Inferior parietal cortex (tissue), 1 donor: ENCODE measurements around the gene F13A1.
"Not testable (repeated sequence)": the region's sequence is repeated elsewhere in the genome, so short reads cannot be mapped to it uniquely, and the experiment has no call there.

Source experiments
- DNase-seq: peaks from one replicate; pipeline ENCODE4 v3.0.0-alpha.2; 2016; ENCODE audit errors: extremely low spot score

Gene F13A1

GRCh38 chr6:6317825-6318733 lies 2.4 kb downstream of the F13A1 start:
- peak; percentile 57 for DNase-seq

DNA sequence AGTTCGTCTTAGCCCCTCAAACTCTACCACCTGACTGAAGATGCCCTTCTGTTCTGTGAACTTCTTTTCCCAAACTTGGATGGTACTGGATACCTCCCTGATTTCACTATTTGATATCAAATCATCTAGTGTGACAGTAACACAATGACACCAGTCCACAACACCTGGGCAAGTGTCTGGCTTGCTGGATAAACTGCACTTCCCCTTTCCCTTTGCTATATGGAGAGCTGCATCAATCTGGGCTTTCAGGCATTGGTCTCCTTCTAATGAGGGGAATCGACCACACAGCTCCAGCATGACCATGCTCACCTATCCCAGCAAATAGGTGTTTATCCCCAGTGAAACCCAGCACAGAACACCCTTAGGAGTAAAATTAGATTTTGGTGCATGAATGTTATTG lies 3.1 kb downstream of the F13A1 start:
- no peak for DNase-seq

DNA sequence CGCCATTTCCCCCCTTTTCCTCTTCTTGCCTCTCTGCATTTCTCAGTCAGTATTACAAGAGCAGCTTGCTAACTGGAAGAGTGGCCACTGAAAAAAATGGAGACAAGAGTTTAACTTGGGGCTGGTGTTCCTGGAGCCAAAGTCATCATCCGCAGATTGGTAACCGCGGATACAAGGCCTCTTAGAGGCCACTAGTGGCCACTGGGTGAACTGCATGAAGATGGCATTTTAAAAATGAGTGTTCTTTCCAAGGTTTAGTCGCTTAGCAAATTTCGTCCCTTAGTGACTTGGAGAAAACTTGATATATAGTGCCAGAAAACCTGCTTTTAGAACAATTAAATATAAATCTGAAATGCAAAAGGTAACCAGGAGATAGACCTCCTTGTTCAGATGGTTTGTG lies 4.8 kb downstream of the F13A1 start:
- peak; percentile 83 for DNase-seq

GRCh38 chr6:6314596-6314995 lies 5.9 kb downstream of the F13A1 start:
- DNase-seq = no peak

DNA sequence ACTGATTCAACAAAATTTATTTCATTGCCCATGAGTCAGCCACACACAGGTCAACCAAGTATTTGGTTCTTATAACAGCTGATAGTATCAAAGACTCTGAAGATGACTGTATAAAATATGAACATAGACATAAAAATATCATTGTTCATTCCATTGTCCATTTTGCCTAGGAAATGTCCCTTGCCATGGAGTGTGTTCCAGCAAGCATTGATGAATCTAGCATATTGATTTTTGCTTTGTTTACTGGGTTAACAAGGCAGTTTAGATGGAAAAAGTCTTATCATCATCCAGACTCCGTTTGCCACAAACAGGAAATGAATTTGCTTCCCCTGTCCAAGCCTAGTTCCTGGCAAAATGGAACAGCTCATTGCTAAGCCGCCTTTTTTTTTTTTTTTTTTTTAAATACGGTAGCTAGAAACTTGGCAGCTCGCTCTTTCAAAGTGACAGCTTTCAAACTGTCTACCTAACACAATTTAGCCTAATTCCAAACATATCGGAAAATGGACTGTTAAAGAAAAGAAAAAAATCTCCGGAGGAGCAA lies 7.5 kb downstream of the F13A1 start:
- no peak for DNase-seq

GRCh38 chr6:6305575-6305974 lies 14.9 kb downstream of the F13A1 start:
- DNase-seq = no peak

- DNase-seq = not testable (repeated sequence)
Measured at GRCh38 chr6:6300383-6300782, 20.1 kb downstream of the F13A1 start.

GRCh38 chr6:6293317-6293716 lies 27.1 kb downstream of the F13A1 start:
- DNase-seq = no peak

DNA sequence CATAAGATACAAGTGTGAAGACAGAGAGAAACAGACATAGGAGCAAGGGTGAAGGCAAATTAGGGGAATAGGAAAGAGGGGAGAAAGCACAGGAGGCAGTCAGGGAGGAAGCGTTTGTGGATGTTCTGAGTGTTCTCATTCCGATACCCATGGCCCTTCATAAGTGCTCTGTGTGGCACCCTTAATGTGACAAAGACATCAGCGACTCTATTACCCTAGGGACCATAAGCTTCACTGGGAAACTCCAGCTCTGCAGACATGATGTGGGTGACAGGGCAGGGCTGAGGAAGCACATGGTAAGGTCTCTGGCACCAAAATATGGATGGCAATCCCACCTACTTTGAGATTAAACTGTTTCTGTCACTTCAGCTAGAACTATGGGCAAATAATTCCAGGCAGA lies 33.0 kb downstream of the F13A1 start:
- no peak for DNase-seq

GRCh38 chr6:6285679-6286078 lies 34.8 kb downstream of the F13A1 start:
- DNase-seq = no peak

GRCh38 chr6:6284221-6284966 lies 36.1 kb downstream of the F13A1 start:
- DNase-seq = no peak

DNA sequence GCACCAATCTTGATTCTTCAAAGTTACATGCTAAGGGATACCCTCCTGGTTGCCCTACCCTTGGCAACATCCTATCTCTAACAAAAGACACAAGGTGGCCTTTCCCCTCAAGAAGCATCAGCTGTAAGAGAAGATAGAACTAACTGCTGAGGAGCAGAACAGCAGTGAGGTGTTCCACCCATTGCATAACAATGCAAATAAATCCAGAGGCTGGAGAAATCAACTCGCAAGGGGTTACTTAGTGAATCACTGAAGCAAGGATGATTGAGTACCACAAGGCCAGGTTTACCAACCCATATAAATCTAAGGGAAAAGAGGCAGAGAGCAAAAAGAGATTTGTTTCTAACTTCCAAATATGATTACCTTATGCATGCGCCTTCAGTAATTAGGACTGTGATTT lies 36.7 kb downstream of the F13A1 start:
- DNase-seq = peak; percentile 6

- no peak for DNase-seq
Measured at GRCh38 chr6:6282716-6283115, 37.7 kb downstream of the F13A1 start.

DNA sequence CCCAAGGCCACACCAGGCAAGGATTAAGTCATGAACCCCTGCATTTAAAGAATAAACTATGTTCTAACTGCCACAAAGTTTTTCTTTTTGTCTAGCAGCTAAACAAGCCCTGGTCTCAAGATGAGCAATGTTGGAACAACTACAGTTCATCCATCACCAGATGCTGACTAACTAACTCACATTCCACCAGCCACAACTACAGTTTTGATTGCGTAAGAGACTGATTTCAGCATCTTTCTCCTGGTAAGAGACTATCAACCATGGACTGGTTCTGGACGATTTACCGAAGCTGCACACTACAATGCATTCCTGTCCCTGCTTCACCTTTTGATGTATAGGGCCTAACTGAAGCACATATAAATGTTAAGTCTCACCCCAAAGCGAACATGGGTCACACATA lies 43.0 kb downstream of the F13A1 start:
- DNase-seq = no peak

GRCh38 chr6:6270948-6271535 lies 49.4 kb downstream of the F13A1 start:
- DNase-seq = no peak

- DNase-seq = no peak
Measured at GRCh38 chr6:6260196-6260722, 60.2 kb downstream of the F13A1 start.

GRCh38 chr6:6256886-6257285 lies 63.6 kb downstream of the F13A1 start:
- DNase-seq = no peak

DNA sequence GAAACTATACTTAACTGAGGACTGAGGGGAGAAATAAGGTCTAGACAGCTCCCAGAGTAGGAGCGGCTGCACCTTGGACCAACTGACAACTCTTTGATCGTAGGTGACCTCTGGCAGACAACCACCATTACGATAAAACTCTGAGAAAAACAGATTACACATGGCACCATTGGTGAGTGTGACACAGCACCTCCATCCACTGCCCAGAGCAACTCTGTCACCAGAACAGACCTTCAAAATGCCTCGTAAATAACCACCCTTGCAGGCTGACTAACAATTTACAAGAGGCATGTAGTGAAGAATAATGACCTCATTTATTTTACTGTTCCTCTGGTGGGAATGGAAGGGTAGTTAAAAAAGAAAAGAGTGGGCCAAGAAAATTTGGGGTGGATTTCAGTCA lies 64.2 kb downstream of the F13A1 start:
- no peak for DNase-seq

DNA sequence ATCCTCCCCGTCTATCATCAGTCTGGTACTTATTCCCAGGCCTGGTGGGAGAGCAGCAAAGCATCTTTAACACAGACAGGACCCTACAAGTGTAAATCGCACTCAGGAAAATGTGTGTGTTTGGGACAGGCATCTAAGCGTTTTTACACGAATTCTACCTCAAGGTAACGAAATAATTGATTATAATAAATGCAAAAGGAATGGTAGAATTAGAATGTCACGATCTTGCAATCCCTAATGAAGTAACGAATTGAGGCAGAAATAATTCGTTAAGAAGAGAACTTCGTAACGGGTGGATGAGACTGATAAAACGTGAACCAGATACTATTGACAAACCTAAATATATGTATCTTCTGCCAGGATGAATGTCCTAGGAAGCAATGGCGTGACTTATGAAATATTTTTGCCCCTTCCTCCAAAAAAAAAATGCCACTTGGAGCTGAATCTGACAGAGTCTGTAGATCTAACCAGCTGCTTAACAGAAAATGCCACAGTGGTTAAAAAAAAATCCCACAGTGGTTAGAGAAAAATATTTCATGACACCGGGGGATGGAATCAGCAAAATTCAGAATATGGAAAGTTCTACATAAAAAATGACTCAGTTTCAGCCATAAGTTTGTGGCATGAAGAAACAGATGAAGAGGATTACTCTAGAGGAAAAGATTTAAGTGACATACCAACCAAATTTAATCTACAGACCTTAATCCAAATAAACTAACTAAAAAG lies 68.7 kb downstream of the F13A1 start:
- DNase-seq = no peak

- DNase-seq = no peak
Measured at GRCh38 chr6:6248651-6249050, 71.8 kb downstream of the F13A1 start.

GRCh38 chr6:6246544-6246943 lies 73.9 kb downstream of the F13A1 start:
- no peak for DNase-seq
